Measurements from ENCODE around the gene NUDT8. TPM values are rescaled to one million over a fixed set of nuclear protein-coding genes. Genes with fewer than 3 reads are reported as not detected.
"Not testable (repeated sequence)": the region's sequence is repeated elsewhere in the genome, so short reads cannot be mapped to it uniquely, and the experiment has no call there.

The NUDT8 gene
- total RNA-seq, 1 donor from 2014 or later: 104 TPM

- DNase-seq (ENCODE audit: missing footprints): no peak
- intact Hi-C loops (cut with DNase I): no loop called here
- ATAC-seq: no peak
Measured at GRCh38 chr11:67662835-67663531, 33.2 kb upstream of the NUDT8 start.

GRCh38 chr11:67662142-67662834, 32.6 kb upstream of the NUDT8 start:
- ATAC-seq (no peak), DNase-seq (ENCODE audit: missing footprints) (no peak)
- intact Hi-C loops (cut with DNase I): no loop called here

GRCh38 chr11:67660752-67661151, 31.0 kb upstream of the NUDT8 start:
- DNase-seq (ENCODE audit: missing footprints); intact Hi-C loops (cut with DNase I); ATAC-seq: not testable (repeated sequence)

GRCh38 chr11:67659651-67660165, 30.0 kb upstream of the NUDT8 start:
- not testable (repeated sequence) for DNase-seq (ENCODE audit: missing footprints); ATAC-seq
- intact Hi-C loops (cut with DNase I): loop anchor here (2.0 kb wide), 2 partner anchors 29 to 87 kb away; no protein-coding TSS in a partner anchor

GRCh38 chr11:67657300-67657699, 27.6 kb upstream of the NUDT8 start:
- intact Hi-C loops (cut with DNase I): no loop called here
- ATAC-seq (no peak), DNase-seq (ENCODE audit: missing footprints) (no peak)

- ATAC-seq (no peak), DNase-seq (ENCODE audit: missing footprints) (no peak)
- intact Hi-C loops (cut with DNase I): no loop called here
Measured at GRCh38 chr11:67656278-67656922, 26.7 kb upstream of the NUDT8 start.

- ATAC-seq: no peak
- DNase-seq (ENCODE audit: missing footprints): no peak
- intact Hi-C loops (cut with DNase I): no loop called here
Measured at GRCh38 chr11:67654225-67654624, 24.5 kb upstream of the NUDT8 start.

GRCh38 chr11:67652965-67653845, 23.5 kb upstream of the NUDT8 start:
- DNase-seq (ENCODE audit: missing footprints) (no peak), ATAC-seq (no peak)
- intact Hi-C loops (cut with DNase I): no loop called here

- no peak for DNase-seq (ENCODE audit: missing footprints)
- intact Hi-C loops (cut with DNase I): no loop called here
- ATAC-seq: no peak
Measured at GRCh38 chr11:67651976-67652781, 22.4 kb upstream of the NUDT8 start.

GRCh38 chr11:67649634-67650510, 20.1 kb upstream of the NUDT8 start:
- intact Hi-C loops (cut with DNase I): no loop called here
- ATAC-seq: no peak

GRCh38 chr11:67648796-67649613, 19.3 kb upstream of the NUDT8 start:
- intact Hi-C loops (cut with DNase I): no loop called here
- DNase-seq (ENCODE audit: missing footprints): no peak

More at GRCh38 chr11:67649634-67650510, 20.1 kb upstream of the NUDT8 start:
- no peak for DNase-seq (ENCODE audit: missing footprints)

GRCh38 chr11:67648140-67648795, 18.5 kb upstream of the NUDT8 start:
- no peak for DNase-seq (ENCODE audit: missing footprints)

More at GRCh38 chr11:67648796-67649613, 19.3 kb upstream of the NUDT8 start:
- ATAC-seq: no peak

GRCh38 chr11:67647471-67647870, 17.7 kb upstream of the NUDT8 start:
- intact Hi-C loops (cut with DNase I): no loop called here
- peak; percentile 60 for DNase-seq (ENCODE audit: missing footprints)
- no peak for ATAC-seq

More at GRCh38 chr11:67648140-67648795, 18.5 kb upstream of the NUDT8 start:
- intact Hi-C loops (cut with DNase I): no loop called here
- ATAC-seq: no peak

GRCh38 chr11:67646535-67647336, 17.0 kb upstream of the NUDT8 start:
- no peak for DNase-seq (ENCODE audit: missing footprints)
- no peak for ATAC-seq
- intact Hi-C loops (cut with DNase I): no loop called here
